DMS 273 (cell line): Measurements from ENCODE around the gene NKAIN4.

ENCODE experiments used
- DNase-seq: peaks from one replicate; lab custom pipeline; 2025; ENCODE audit not compliant: unreplicated experiment; lab: John Stamatoyannopoulos, UW

NKAIN4 gene

GRCh38 chr20:63198606-63199005 is 55.7 kb downstream of the NKAIN4 start:
- DNase-seq = no peak

- DNase-seq = no peak
These were observed 57.3 kb downstream of the NKAIN4 start for GRCh38 chr20:63196768-63197470.

- no peak for DNase-seq
These were observed 59.5 kb downstream of the NKAIN4 start for GRCh38 chr20:63194797-63195173.

GRCh38 chr20:63194007-63194796 is 60.1 kb downstream of the NKAIN4 start:
- DNase-seq = no peak

- DNase-seq = no peak
These were observed 61.5 kb downstream of the NKAIN4 start for GRCh38 chr20:63192721-63193120.

GRCh38 chr20:63191400-63191799 is 62.9 kb downstream of the NKAIN4 start:
- DNase-seq = peak; percentile 97

GRCh38 chr20:63190828-63191227 is 63.4 kb downstream of the NKAIN4 start:
- no peak for DNase-seq
